ENCODE data around the gene CAMTA1.
"Not testable (repeated sequence)": the region's sequence is repeated elsewhere in the genome, so short reads cannot be mapped to it uniquely, and the experiment has no call there.

The CAMTA1 gene

DNA sequence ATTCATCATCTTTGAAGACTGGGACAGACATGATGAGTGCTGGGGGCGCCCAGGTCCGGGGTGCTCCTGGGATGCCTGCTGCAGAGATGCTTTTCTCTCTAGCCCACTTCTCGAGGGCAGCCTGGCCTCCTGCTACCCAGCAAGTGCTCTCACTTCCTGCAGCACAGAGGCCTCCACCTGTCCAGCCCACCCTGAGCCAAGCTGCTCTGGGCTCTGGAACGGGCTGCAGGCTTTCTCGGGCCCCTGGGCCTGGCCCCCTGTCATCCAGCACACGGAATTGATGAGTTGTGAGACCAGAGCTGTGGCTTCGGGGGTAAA lies 516.4 kb downstream of the CAMTA1 start:
- DNase-seq (ENCODE audit: low read depth, low spot score): no peak

DNA sequence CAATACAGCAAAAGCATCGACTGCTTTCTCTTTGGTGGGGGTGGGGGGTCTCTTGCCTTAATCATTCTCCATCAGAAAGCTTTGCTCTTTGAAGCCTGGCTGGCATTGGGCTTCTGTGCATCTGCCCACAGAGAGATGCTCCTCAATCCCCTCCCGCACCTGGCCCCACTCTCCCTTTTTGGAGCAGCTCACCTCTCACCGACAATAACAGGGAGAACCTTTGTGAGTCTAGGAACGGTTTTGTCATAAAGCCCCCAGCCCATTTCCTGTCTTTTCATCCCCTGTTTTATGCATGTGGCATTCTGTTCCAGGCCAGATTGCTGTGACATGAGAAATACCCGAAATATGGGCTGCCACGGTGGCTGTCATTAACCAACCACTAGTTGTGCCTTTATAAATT lies 516.9 kb downstream of the CAMTA1 start:
- no peak for DNase-seq (ENCODE audit: low read depth, low spot score)

DNA sequence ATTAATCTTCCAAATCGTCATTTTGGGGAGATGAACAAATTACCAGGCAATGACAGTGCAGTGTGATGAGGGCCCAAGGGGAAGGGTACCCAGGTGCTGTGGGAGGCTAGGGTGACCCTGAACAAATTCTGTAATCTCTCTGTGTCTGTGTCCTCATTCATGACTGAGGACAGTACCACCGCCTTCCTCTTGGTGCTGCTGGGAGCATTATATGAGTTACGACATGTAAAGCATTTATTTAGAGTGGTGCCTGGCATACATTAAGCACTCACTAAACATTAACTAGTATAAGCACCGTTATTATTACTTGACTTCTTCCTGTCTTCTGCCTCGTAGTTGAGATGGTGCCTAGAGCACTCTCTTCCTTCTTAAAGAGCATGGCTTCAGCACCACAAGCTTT lies 517.6 kb downstream of the CAMTA1 start:
- DNase-seq (ENCODE audit: low read depth, low spot score): no peak

DNA sequence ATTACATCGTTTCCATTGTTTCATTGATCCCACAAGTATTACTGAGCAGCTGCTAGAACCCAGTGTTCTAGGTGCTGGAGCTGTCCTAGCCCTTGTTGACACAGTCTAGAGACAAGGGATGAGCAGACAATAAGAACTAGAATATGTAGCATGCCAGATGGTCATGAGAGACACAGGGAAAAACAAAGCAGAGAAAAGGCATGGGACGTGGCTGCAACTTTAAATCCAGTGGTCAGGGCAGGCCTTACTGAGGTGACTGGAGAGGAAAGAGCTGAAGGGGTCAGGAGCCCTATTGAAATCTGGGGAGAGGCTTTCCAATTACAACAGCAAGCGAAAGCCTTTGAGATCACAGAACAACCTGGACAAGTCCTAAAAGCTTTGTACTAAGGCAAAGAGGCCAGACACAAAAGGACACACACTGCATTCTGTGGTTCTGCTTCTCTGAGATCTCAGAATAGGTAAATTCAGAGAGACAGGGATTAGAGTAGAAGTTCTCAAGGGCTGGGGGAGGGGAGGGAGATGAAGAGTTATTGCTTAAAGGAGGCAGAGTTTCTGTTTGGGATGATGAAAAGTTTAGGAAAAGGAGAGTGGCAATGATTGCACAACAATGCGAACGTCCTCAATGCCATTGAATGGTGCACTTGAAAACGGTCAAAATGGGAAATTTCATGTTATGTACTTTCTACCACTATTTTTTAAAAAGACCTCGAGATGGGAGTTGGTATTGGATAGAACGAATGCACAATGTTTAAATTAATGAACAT lies 518.5 kb downstream of the CAMTA1 start:
- DNase-seq (ENCODE audit: low read depth, low spot score): no peak

DNA sequence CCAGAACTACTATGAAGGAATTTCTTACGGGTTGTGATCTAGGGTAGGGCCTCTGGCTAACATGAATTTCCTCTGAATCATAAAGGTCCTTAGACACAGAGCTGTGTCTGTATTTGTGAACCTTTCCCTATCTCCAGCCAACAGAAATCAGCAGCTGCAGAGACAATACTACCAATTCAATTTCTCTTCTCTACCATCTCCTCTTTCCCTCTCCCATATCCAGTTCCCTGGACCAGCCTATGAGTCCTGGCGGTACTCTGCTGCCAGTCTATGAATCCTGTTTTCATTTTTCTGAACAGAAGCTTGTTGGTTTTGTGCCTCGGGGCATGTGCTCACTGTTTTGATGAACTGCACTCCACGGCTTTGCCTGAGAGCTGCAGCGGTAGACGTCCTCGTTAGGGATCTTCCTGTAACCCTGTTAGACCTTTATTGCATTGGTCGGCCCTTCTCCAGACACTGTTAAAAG lies 527.9 kb downstream of the CAMTA1 start:
- no peak for DNase-seq (ENCODE audit: low read depth, low spot score)

DNA sequence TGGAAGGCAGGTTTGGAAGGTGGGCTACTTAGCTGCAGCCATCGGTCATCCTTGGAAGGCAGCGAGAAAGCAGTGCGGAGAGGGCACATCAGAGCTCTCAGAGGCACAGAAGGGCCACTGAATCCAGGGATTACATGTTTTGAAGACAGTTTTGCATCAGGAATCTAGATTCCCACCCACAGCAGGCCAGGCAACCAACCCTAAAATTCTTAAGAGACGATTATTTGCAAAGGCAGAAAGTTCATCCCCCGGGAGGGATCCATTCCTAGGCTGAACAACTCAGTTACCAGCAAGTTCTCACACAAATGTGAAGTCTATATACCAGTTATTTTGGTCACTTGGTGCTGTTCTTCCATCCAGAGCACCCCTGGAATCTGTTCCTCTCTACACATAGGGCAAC lies 528.6 kb downstream of the CAMTA1 start:
- DNase-seq (ENCODE audit: low read depth, low spot score): no peak

DNA sequence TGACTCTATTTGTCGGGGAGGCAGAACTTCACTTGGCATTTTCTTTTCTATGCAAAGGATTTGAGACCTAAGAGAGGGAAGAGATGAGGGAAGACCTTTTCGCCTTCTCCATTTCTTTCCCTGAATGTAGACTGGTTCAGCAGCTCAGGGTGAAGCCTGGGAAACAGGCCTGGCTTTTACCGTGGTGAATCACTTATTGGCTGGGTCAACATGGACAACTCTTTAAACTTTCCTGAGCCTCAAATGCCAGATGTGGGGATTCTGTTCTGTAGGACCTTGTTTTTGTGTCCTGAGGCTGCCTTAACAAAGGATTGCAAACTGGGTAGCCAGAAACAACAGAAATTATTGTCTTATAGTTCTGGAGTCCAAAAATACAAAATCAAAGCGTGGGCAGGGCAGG lies 530.1 kb downstream of the CAMTA1 start:
- no peak for DNase-seq (ENCODE audit: low read depth, low spot score)

DNA sequence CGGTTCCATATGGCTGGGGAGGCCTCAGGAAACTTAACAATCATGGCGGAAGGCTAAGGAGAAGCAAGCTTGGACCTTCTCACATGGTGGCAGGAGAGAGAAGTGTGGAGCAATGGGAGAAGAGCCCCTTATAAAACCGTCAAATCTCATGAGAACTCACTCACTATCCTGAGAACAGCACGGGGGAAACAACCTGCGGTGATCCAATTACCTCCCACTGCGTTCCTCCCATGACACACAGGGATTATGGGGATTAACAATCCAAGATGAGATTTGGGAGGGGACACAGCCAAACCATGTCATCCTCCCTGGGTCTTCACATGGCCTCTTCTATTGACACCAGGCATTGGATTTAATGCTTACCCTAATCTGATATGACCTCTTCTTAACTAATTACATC lies 530.7 kb downstream of the CAMTA1 start:
- DNase-seq (ENCODE audit: low read depth, low spot score): no peak

DNA sequence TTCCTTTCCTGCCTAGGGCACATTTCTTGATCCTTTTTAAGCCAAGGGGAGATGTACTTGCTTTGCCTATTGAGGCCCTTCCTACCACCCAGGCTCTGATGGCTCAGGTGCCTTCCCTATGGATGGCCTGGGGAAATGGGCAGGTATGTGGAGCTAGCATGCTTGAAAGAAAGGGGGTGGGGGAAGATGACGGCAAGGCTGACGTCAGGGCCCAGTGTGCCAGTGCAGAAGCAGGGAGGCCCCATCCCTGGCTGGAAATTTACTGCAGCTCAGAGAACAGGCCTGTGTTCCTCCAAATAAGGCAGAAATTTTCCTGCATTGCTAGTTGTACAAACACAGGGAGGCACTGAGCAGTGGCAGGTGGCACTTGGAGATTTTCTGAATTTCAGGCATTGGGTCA lies 532.6 kb downstream of the CAMTA1 start:
- DNase-seq (ENCODE audit: low read depth, low spot score): no peak

DNA sequence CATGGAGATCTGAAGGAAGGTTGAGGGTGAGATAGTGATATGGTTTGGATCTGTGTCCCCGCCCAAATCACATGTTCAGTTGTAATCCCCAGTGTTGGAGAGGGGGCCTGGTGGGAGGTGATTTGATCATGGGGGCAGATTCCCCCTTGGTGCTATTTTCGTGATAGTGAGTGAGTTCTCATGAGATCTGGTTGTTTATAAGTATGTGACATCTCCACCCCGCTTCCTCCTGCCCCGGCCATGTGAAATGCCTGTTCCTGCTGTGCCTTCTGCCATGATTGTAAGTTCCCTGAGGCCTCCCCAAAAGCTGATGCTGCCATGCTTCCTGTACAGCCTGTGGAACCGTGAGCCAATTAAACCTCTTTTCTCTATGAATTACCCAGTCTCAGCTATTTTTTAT lies 533.9 kb downstream of the CAMTA1 start:
- DNase-seq (ENCODE audit: low read depth, low spot score): no peak

DNA sequence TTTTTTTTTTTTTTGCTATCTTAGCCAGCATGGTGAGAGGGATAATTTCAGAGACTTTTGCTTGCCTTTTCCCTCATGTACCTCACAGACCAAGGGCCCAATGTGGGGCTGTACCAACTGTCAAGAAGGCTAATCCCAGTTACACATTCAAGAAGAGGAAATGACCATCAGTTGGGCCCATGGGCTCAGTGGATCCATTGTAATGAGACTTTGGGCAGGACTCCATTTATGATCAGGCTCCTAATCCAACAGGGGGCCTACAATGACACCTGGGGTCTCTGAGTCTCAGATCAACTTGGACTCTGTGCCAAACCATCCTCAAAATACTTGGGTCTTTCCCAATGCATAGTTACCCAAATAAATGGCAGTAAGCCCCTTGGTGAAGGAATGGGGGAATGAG lies 535.4 kb downstream of the CAMTA1 start:
- no peak for DNase-seq (ENCODE audit: low read depth, low spot score)

DNA sequence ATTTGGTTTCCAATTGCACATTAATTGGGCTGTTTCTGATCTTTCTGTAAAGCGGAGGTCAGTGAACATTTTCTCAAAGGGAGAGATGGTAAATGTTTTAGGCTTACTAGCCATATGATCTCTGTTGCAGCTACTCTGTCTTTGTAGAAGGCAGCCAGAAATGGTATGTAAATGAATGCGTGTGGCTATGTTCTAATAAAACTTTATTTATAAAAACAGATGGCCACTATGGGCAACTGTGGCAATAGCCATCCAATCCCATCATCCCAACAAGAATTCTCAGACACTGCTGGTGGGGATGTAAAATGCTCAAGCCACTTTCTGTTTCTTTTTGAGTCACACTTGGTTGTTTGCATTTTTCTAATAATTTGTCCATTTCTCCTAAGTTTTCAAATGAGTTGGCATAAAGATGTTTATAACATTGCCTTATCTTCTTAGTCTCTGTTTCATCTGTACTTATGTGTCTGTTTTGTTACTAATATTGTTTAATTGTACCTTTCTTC lies 537.1 kb downstream of the CAMTA1 start:
- DNase-seq (ENCODE audit: low read depth, low spot score): no peak

DNA sequence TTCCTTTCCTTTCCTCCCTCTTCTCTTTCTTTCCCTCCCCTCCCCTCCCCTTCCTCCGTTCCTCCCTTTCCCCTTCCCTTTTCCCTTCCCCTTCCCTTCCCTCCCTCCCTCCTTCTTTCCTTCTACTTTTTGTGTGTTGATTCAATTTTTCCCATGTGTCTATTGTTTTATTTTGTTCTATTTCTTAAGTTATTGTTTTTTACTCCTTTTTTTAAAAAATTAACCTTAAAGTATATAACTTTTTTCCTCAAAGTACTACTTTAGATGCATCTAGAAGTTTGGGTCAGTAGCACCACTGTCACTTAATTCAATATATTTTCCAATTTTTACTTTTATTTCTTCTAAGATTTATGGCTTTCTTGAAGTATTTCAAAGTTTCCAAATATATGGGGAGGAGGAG lies 537.7 kb downstream of the CAMTA1 start:
- no peak for DNase-seq (ENCODE audit: low read depth, low spot score)

DNA sequence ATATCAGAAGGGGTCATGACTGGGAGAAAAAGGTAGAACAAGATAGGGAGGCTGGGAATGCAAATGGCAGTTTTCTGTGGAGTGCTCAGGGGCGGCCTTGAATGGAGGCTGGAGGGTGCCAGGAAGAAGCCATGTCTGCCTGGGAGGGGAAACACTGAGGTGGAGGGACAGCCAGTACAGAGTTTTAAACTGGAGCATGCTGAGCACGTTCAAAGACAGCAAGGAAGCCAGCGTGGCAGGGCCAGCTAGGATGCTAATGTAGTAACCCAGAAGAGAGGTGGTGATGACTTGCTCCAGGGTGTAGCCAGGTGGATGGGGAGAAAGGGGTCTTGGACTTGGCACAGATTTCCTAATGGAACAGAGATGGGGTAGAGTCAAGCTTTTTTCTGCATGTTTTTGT lies 540.0 kb downstream of the CAMTA1 start:
- DNase-seq (ENCODE audit: low read depth, low spot score): no peak

DNA sequence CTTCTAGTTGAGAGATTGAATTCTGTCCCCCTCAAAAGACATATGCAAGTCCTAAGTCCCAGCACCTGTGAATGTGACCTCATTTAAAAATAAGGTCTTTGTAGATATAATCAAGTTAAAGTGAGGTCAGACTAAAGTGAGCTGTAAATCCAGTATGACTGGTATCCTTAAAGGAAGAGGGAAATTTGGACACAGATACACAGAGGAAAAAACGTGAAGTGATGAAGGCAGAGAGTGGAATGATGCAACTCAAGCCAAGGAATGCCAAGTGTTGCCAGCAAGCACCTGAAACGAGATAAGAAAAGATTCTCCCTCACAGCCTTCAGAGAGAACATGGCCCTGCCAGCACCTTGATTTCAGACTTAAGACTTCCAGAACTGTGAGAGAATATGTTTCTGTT lies 541.1 kb downstream of the CAMTA1 start:
- DNase-seq (ENCODE audit: low read depth, low spot score): no peak

DNA sequence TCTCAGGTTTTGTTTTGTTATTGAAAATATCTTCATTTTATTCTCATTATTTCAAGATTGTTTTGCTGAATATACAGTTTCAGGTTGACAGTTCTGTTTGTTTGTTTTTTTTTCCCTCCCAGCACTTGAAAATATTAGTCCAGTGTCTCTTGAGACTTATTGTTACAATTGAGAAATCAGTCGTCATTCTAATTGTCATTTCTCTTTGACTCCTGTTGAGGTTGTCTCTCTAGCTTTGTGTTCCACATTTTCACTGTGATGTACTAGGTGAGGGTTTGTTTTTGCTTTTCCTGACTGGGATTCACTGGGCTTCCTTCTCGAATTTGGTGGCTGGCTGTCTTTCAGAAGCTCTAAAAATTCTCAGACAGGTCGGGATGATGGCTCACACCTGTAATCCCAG lies 542.6 kb downstream of the CAMTA1 start:
- no peak for DNase-seq (ENCODE audit: low read depth, low spot score)

DNA sequence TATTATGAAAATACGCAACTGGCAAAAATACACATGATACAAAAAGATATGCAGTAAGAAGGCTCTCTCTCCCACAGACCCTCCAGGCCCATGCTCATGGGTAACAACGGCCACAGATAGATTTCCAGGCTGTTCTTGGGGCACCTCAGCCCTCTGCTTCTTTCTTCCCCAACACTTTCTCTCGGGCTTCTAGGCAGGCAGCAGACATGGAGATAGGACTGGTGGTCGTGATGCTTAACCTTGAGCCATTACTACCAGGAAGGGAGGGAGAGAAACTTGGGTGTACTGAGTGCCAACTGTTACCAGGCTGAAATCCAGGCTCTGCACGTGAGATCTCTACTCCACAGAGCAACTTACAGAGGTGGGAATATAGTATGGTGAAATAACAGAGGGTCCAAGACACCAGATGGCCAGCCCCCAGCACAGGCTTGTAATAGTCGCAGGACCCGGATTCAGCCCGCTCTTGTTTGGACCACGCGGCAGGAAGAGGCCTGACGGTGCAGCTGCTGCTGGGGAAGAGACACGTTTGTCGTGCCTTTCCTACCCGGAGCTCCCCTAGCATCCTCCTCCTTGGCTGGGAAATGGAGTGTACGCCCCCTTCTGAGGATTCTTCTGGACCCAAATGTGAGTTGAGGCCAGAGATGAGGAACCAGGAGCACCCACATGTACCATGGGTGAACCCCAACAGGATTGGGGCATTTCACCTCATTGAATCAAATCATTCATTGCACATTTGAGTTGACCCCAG lies 544.8 kb downstream of the CAMTA1 start:
- no peak for DNase-seq (ENCODE audit: low read depth, low spot score)

DNA sequence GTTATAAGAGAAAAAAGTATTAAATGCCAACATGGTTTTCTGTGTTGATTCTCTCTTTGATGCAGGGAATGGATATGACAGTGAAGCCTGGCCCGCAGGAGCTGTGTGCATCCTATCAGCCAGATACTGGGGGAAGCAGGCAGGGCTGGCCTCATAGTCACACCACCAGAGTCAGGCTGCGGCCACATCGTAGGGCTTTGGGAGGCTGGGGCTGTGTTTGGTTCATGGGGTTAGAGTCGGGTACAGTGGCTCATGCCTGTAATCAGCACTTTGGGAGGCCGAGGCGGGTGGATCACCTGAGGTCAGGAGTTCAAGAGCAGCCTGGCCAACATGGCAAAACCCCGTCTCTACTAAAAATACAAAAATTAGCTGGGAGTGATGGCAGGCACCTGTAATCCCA lies 545.5 kb downstream of the CAMTA1 start:
- DNase-seq (ENCODE audit: low read depth, low spot score): not testable (repeated sequence)

DNA sequence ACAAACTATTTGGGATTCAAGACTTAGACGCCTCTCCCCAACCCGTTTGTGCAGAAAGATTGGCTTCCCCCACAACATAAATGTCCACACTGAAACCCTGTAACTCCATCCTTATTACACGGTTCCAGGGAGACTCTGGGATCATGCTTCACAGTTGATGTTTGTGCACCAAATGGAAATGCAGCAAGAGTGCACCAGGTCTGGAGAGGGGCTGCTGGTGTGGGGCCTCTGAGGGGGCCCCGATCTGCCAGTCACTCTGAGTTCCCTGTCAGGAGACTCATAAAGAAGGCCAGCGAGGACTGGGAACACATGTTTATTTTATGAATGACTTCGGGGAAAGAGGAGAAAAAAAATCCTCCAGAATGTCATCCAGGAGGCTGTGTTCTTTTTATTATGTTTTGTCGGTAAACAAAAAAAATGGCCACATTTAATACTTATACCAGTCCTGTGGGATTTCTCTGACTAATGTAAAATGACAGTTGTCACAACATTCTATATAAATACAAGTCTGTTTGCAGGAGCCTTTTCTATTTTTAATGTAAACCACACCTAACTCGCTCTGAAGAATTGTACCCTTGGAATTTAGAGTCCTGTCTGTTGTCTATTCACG lies 546.8 kb downstream of the CAMTA1 start:
- DNase-seq (ENCODE audit: low read depth, low spot score): no peak

DNA sequence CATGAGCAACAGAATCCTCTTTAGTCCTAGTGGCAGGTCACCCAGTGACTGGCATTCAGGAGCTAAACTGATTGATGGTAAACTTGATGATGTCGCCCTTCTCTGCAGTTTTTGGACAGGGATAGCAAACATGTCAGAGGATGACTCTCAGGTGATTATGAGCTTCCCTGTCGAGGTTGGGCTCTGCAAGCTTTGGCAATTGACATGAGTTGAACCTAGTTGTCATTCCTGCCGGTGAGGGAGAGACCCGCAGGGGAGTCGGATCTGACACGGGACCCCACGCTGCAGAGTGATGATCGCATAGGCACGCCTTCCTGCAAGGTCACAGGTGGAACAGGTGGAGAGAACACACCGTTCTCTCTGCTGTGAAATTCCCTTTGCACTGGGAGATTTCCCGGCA lies 547.8 kb downstream of the CAMTA1 start:
- DNase-seq (ENCODE audit: low read depth, low spot score): no peak

DNA sequence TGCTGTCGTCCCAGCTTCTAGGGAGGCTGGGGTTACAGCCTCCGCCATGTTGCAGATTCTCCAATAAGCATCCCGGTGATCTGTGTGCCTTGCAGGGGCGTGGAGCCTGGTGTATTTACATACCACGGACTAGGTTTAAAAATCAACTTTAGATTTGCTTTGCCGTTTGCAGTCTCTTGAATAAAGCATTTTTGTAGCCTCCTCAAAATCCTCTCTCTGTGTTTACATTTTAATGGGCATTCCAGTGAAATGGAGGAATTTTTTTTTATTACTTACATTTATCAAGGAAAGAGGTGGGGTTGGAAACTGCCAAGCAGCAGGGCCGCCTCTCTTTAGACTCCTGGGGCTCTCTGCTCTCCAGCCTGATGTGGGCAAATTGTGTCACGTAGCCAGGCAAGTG lies 548.4 kb downstream of the CAMTA1 start:
- DNase-seq (ENCODE audit: low read depth, low spot score): no peak

DNA sequence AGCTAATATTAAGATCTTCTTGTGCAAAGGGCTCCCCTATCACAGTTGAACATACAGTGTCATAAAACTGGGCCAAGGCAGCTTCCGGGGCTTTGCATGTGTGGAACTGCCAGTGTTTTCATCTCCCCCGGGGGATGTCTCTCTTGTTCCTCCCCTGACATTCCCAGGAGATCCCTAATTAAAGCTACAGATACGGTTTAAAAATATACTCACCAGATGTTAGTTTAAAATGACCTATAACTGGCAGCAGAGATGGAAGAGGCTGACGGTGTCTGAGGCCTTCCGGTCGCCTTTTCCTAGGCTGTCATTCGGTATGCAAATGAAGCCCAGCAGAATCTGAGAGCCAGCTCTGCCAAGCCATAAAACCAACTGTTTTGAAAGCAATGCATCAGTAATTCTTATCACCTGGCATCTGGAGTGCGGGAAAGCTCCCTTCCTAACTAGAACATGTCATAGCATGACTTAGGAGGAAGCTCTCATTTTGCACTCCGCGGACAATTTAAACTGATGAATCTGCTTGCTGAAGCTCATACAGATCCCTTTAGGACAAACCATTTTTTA lies 549.3 kb downstream of the CAMTA1 start:
- DNase-seq (ENCODE audit: low read depth, low spot score): peak; percentile 28
